Activated CD4-positive, CD25-positive, alpha-beta regulatory T cell treated with anti-CD3 and anti-CD28 coated beads, Interleukin-2, amount 50 U/mL, for 24 hours (primary cell): ENCODE results near the gene HYCC2.
A peak's percentile ranks its signal among the peaks of the same experiment; 100 is the strongest.
"Not testable (repeated sequence)": the region's sequence is repeated elsewhere in the genome, so short reads cannot be mapped to it uniquely, and the experiment has no call there.

Experiments used
- ATAC-seq, 2 donors: fragments of 150-1000 bp; cut with Tn5 transposase; one replicate each; pipeline ENCODE4 v1.10.0; 2021; ENCODE audit warnings: mild to moderate bottlenecking in 1 of 2, moderate library complexity in 1 of 2

Gene HYCC2

DNA sequence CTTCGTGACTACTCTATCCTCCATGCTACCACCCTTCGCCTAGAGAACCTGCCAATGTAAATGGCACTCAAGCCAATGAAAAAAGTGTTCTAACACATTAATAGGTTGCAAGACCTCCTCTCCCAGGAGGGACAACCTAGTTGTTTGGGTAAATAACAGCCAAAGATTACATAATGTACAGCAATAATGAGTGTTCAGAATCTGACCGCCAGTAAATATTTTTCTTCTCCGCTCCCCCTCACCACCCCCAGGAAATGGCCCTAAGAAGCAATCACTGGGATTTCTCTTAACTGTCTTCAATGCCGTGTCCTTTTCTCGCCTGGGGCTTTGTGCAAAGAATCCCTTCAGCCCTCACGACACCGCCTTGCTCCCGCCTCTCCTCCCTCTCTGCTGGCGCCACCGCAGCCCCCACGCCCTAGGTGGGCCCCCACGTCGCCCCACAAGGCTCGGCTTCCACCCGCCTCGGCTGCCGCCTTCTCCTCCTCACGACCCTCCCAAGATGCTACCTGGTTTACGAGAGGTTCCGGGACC, 458 bp downstream of the HYCC2 start:
- peak; percentile 5 to 11 for ATAC-seq

DNA sequence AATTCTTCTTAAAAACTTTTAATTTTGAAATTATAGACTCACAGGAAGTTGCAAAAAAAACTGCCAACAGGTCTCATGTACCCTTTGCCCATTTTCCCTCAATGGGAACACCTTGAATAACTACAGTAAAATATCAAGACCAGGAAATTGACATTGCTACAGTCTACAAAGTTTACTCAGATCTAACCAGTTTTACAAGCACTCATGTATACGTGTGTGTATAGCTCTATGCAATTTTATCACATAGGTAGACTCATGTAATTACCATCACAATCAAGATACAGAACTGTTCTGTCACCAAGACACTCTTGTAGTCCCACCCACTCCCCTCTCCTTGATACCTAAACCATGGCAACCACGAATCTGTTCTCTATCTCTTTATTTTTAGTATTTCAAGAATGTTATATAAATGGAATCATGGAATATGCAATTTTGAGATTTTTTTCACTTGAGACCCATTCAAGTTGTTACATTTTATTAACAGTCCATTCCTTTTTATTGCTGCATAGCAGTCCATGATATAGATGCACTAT, 6.6 kb downstream of the HYCC2 start:
- ATAC-seq = no peak

DNA sequence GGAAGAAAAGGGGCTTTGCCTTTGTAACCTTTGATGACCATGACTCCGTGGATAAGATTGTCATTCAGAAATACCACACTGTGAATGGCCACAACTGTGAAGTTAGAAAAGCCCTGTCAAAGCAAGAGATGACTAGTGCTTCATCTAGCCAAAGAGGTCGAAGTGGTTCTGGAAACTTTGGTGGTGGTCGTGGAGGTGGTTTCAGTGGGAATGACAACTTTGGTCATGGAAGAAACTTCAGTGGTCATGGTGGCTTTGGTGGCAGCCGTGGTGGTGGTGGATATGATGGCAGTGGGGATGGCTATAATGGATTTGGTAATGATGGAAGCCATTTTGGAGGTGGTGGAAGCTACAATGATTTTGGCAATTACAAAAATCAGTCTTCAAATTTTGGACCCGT, 8.0 kb downstream of the HYCC2 start:
- not testable (repeated sequence) for ATAC-seq

DNA sequence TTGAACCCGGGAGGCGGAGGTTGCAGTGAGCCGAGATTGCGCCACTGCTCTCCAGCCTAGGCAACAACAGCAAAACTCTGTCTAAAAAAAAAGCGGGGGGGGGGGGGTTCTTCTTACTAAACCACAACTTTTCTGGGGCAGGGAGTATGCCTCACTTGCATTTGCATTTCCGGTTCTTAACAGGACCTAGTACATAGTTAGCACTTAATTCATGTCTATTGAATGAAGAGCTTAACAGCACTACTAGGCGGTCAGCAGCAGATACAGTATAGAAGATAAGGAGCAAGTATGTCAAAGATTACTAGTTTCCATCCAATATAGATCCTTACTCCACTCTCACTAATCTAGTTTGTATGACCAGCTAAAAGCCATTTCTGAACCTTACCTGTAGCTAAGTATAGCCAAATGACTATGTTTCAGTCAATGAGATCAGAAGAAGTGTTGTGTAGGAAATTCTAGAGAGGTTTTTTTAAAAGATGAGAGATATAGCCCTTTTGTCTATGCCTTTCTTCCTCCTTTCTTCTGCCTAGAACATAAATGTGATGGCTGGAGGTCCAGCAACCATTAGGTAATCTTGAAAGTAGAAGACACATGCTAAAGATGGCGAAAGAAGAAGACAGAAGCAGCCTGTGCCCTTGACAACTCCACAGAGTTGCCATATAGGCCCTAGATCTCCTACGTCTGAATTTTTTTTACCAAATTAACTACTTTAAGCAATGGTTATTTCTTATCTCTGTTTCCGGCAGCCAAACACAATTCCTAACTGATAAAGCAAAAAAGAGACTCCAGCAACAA, 11.3 kb downstream of the HYCC2 start:
- ATAC-seq = no peak

DNA sequence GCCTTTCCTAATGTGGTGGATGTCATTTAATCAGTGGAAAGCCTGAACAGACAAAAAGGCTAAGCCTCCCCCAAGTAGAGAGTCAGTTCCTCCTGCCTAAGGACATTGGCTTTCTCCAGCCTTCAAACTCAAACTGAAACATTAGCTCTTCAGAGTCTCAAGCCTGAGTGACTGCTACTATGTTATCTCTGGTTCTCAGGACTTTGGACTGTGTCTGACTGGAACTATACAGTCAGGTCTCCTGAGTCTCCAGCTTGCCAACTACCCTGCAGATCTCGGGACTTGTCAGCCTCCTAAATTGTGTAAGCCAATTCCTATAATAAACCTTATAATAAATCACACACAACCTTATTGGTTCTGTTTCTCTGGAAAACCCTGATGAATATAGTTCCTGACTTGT, 12.6 kb downstream of the HYCC2 start:
- no peak for ATAC-seq

DNA sequence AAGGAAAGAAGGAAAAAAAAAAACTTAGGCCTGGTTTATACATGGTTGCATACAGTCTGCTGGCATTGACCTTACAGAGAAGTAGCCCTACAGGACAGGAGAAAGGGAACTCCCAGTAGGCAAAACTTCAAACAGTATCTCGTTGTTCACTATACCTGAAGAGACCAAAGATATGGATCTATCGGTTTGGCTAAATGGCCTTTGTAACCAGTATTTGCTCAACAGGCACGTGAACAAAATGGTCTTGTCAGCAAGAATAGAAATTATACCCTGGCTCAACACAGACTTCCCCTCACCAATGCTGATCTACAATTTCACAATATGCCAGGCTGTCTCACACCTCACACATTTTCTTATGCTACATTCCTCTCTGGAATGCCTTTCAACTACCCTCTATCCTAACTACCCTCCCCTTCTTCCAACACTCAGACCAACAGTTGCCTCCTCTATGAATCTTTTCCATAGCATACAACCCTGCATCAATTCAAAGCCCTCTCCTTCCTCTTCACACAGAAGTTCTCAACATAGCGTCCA, 13.7 kb downstream of the HYCC2 start:
- no peak for ATAC-seq

DNA sequence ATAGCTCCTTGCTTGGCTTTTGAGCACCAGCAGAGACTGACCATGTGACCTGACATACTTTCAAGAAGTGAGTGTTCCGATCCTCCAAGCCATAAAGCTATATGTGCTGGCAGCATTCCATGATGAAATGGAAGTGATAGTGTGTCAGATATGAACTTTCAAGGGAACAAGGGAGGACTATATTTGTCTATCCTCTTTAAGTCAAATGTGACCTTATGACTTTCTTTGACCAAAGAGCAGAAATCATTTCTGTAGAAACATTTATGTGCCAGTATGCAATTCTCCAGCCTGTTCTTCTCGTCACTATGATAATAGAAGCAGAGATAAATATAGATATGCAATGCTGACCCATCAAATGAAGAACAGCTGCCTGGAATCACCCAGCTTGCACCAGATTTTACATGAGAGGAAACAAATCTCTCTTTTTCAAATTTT, 14.4 kb downstream of the HYCC2 start:
- no peak for ATAC-seq

DNA sequence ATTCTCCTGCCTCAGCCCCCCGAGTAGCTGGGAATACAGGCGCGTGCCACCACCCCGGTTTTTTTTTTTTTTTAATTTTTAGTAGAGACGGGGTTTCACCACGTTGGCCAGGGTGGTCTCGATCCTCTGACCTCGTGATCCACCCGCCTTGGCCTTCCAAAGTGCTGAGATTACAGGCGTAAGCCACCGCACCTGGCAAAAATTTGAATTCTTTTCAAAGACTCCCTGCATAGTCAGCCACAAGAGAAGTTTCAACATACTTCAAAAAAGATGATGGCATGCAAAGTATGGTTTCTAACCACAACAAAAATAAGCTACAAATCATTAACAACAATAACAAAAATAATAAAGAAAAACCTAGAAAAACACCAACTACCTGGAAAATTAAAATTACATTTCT, 22.0 kb downstream of the HYCC2 start:
- no peak for ATAC-seq

DNA sequence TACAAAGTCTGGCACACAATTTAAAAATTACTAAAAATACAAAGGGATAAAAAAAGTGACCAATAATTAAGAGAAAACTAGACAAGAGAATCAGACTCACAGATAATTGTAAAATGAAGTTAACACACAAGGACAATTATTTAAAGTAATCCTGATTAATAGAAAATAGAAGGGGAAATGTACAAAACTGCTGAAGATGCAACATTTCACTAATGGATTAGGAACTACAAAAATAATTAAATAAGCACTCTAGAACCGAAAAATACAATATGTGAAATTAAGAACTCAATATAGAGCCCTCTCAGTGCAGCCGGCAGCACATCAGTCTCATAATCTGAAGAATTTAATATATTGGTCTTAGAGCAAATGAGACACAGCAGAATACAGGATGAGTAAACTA, 24.6 kb downstream of the HYCC2 start:
- ATAC-seq = no peak

DNA sequence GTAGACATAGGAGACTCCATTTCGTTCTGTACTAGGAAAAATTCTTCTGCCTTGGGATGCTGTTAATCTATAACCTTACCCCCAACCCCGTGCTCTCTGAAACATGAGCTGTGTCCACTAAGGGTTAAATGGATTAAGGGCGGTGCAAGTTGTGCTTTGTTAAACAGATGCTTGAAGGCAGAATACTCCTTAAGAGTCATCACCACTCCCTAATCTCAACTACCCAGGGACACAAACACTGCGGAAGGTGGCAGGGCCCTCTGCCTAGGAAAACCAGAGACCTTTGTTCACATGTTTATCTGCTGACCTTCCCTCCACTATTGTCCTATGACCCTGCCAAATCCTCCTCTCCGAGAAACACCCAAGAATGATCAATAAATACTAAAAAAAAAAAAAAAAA, 28.4 kb downstream of the HYCC2 start:
- ATAC-seq = not testable (repeated sequence)

DNA sequence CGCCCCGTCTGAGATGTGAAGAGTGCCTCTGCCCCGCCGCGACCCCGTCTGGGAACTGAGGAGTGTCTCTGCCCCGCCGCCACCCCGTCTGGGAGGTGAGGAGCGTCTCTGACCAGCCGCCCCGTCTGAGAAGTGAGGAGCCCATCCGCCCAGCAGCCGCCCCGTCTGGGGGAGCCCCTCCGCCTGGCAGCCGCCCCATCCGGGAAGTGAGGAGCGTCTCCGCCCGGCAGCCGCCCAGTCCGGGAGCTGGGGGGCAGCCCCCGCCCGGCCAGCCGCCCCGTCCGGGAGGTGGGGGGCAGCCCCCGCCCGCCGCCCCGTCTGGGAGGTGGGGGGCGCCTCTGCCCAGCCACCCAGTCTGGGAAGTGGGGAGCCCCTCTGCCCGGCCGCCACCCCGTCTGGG, 29.0 kb downstream of the HYCC2 start:
- ATAC-seq = not testable (repeated sequence)

DNA sequence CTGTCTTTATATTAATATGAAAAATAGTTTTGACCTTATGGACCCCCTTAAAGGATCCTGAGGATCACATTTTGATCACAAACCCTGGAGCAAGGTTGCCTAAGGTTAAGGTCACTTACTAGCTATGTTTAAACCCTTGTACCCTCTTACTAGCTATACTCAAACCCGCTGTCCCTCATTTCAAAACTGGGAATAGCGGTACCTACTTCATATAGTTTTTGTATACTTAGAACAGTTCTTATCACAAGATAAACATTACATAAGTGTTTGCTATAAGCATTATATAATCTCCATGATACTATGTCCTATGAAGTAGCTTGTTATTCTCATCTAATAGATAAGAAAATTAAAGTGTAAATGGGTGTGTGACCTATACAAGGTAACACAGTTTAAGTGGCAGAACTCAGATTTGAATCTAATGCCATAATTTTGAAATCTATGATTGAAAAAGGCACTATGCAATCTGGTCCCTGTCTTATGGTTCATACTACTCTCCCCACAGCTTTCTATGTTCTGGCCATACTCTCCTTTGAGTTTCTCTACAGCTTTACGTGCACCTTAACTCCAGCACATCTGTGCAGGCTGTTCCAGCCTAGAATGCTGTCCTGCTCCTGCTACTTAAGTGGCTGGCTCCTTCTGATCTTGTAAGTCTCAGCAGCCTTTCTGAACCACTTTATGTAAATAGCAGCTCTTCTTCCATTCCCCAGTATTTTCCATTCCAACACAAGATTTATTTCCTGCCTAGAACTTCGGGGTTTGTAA, 30.4 kb downstream of the HYCC2 start:
- ATAC-seq = no peak

DNA sequence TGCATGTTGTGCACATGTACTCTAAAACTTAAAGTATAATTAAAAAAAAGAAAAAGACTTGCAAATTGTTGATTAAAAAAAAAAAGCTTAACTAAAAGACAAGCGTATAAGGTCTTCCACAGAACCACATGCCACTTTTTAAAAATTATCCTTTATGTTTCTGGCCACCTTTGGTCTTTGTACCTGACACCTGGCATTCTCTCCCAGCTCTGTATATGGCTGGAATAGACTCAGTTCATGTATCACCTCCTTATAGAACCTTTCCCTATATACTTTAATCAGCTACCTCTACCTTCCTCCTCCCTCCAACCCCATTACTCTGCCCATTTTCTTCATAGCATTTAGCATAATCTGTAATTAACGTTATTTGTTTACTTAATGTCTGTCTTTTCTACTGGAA, 32.6 kb downstream of the HYCC2 start:
- no peak for ATAC-seq

DNA sequence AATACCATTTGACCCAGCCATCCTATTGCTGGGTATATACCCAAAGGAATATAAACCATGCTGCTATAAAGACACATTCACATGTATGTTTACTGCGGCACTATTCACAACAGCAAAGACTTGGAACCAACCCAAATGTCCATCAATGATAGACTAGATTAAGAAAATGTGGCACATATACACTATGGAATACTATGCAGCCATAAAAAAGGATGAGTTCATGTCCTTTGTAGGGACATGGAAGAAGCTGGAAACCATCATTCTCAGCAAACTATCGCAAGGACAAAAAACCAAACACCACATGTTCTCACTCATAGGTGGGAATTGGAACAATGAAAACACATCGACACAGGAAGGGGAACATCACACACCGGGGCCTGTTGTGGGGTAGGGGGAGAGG, 33.1 kb downstream of the HYCC2 start:
- not testable (repeated sequence) for ATAC-seq

DNA sequence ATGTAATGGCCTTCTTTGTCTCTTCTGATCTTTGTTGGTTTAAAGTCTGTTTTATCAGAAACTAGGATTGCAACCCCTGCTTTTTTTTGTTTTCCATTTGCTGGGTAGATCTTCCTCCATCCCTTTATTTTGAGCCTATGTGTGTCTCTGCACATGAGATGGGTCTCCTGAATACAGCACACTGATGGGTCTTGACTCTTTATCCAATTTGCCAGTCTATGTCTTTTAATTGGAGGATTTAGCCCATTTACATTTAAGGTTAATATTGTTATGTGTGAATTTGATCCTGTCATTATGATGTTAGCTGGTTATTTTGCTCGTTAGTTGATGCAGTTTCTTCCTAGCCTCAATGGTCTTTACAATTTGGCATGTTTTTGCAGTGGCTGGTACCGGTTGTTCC, 37.1 kb downstream of the HYCC2 start:
- not testable (repeated sequence) for ATAC-seq

DNA sequence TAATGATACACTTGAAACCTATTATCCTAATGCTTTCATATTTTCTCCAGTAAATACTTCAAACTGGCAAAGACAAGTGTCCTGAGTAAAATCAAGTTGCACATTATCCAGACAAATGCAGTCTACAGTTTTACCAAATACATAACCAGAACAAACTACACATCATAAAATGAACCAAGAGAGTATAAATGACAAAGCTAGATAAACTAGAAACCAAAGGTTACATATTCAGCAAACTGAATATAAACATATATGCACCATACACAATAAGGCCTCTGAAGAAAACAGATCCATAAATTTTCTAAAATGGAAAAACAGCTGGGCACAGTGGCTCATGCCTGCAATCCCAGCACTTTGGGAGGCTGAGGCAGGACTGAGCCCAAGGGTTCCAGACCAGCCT, 47.0 kb downstream of the HYCC2 start:
- ATAC-seq = no peak

DNA sequence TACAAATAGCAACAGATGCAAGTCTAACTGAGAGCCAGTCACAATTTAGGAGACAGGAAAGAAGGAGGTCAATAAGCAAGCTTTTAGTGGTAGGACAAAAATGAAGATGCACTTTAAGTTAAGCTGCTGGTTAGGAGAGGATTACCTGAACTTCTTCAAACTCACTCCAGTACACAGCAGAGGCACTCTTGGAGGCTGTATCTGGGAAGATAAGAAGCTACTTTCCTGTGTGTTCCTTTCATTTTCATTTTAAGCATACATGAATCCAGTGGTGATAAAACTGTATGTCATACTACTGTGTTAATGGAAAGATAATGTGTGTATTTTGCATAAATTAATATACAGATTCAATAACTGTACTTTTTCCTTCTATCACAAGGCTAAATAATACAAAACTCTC, 49.6 kb downstream of the HYCC2 start:
- peak in 1 of 2 donors; percentile 43 for ATAC-seq
